AG04450 (cell line): ENCODE data around the gene HGFAC. TPM values are rescaled to one million over a fixed set of nuclear protein-coding genes. Genes with fewer than 3 reads are reported as not detected.

Experiments
- CTCF ChIA-PET: fragments of 300-600, 350-600 bp; formaldehyde crosslinking; extraction: SDS; loops from one replicate; lab custom pipeline; 2022; ENCODE audit warnings: antibody characterized with exemption, inconsistent platforms; lab: Charles Lee
- POLR2A ChIA-PET: fragments of 350-600 bp; formaldehyde crosslinking; extraction: SDS; loops from one replicate; lab custom pipeline; 2021; ENCODE audit warnings: antibody characterized with exemption, inconsistent platforms; lab: Yijun Ruan, JAX
- DNase-seq: peaks from one replicate; pipeline ENCODE4 v3.0.0-alpha.2; 2011; ENCODE audit warnings: low read depth, low spot score
- H3K27ac ChIP-seq: one replicate; pipeline ENCODE4 v1.5.1; 2012; ENCODE audit warnings: low read depth, low read length, control low read depth
- H3K27me3 ChIP-seq: one replicate; pipeline ENCODE4 v1.6.0; 2012; ENCODE audit warnings: low read length; ENCODE audit not compliant: control insufficient read depth, insufficient read depth
- H3K4me3 ChIP-seq: 2 replicates; pipeline ENCODE4 v1.5.1; 2011; ENCODE audit warnings: mild to moderate bottlenecking, low read depth, low read length, control low read depth
- H3K9me3 ChIP-seq: 2 replicates; pipeline ENCODE4 v1.5.1; 2012; ENCODE audit warnings: low read length; ENCODE audit not compliant: control insufficient read depth, insufficient read depth
- CTCF ChIP-seq: IDR thresholded peaks from 2 replicates; pipeline ENCODE4 v1.5.1; 2011; ENCODE audit warnings: low read depth, low read length, control low read depth, inconsistent platforms
- polyA plus RNA-seq: library from polyadenylated mRNA; depleted of rRNA; stranded (reverse); fragments of >200 nt; gene quantifications from 2 replicates; pipeline ENCODE4 v1.2.3, GENCODE V29; 2011

Gene HGFAC
- polyA plus RNA-seq, 1 experiment, result not detected

- Histone ChIP-seq H3K27ac (no peak overlapping the region), H3K9me3 (no peaks in the 10 kb centered on the region; the same call in 1 of the 2 replicates), H3K4me3 (no peak overlapping the region), H3K27me3 (no peaks in the 10 kb centered on the region)
- ChIA-PET CTCF (no interaction called here), POLR2A (no interaction called here)
- DNase-seq, result no peak
- no peak for TF ChIP-seq CTCF
Measured at GRCh38 chr4:3411676-3412075, 30.1 kb upstream of the HGFAC start.

- TF ChIP-seq CTCF, result no peak
- Histone ChIP-seq H3K4me3 (no peak overlapping the region), H3K9me3 (no peaks in the 10 kb centered on the region; the same call in 1 of the 2 replicates), H3K27me3 (no peaks in the 10 kb centered on the region), H3K27ac (no peak overlapping the region)
- no peak for DNase-seq
- CTCF ChIA-PET, result no interaction called here
- POLR2A ChIA-PET, result no interaction called here
Measured at GRCh38 chr4:3412257-3413020, 29.3 kb upstream of the HGFAC start.

- CTCF ChIA-PET, result no interaction called here
- H3K9me3 ChIP-seq, result no peaks in the 10 kb centered on the region; the same call in 1 of the 2 replicates
- POLR2A ChIA-PET, result no interaction called here
Measured at GRCh38 chr4:3413217-3413671, 28.5 kb upstream of the HGFAC start.

GRCh38 chr4:3413675-3414420 is 27.9 kb upstream of the HGFAC start:
- ChIA-PET CTCF (no interaction called here), POLR2A (no interaction called here)
- no peak for TF ChIP-seq CTCF
- no peaks in the 10 kb centered on the region; the same call in 1 of the 2 replicates for H3K9me3 ChIP-seq
- no peaks in the 10 kb centered on the region for H3K27me3 ChIP-seq
- no peak overlapping the region for H3K27ac ChIP-seq
- H3K4me3 ChIP-seq, result no peak overlapping the region
- no peak for DNase-seq

More at GRCh38 chr4:3413217-3413671, 28.5 kb upstream of the HGFAC start:
- no peak for DNase-seq
- Histone ChIP-seq H3K27ac (no peak overlapping the region), H3K27me3 (no peaks in the 10 kb centered on the region), H3K4me3 (no peak overlapping the region)
- no peak for TF ChIP-seq CTCF
